Suprapubic skin (tissue), 4 donors: ENCODE measurements around the gene FGD3.

ENCODE experiments used
- CTCF ChIP-seq, 2 donors: fragments of 200-600 bp in 1 of 2; fragments of 450-650 bp in 1 of 2; sonication (generic) in 1 of 2; IDR thresholded peaks; one replicate each; pipeline ENCODE4 v1.5.1; 2016 to 2019; ENCODE audit warnings: antibody characterized with exemption in 2 of 2, mild to moderate bottlenecking in 1 of 2, moderate library complexity in 1 of 2
- EP300 ChIP-seq: sonication (generic); formaldehyde crosslinking; IDR thresholded peaks from one replicate; pipeline ENCODE4 v1.6.1; 2017; ENCODE audit warnings: antibody characterized with exemption
- POLR2A ChIP-seq, 2 donors: fragments of 450-650 bp; IDR thresholded peaks; one replicate each; pipeline ENCODE4 v1.6.1; 2017; ENCODE audit warnings: antibody characterized with exemption in 2 of 2, mild to moderate bottlenecking in 2 of 2, moderate library complexity in 2 of 2
- POLR2AphosphoS5 ChIP-seq, 3 donors: sonication (generic); formaldehyde crosslinking; IDR thresholded peaks; one replicate each; pipeline ENCODE4 v1.6.1; 2017; ENCODE audit warnings: antibody characterized with exemption in 3 of 3

DNA sequence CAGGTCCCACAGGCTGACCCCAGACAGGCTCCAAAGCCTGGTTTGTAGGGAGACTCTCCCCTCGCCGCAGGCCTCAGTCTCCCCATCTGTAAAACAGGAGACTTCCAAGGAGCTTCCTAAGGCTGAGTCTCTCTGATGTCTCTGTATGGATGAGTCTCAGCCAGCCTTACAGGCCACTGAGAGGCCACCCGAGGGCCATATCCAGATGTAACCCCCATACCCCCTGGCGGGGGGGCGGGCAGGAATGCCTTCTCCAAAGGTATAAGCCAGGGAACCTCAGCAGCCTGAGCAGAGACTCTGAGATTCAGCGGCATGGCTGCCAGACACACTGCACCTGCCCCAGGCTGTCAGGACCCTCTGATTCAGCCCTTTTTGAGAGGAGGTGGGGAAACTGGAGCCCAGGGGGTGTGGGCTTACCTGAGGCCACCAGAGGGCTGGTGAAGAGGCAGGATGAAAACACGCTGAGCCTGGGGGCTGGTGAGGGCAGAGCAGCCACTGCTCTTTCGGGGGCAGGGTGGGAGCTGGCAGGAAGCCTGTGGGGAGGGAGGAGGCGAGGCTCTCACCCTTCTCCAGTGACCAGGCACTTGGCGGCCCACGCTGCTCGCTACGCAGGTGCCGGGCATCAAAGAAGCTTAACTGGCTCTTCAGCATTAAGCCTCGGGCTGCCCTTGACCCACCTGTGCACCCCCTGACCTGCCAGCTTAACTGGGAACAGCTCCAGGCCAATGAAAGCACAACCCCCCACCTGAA is 105.6 kb downstream of the FGD3 start:
- TF ChIP-seq POLR2AphosphoS5 (IDR thresholded peaks at IDR 0.05) (no peak), CTCF (IDR thresholded peaks at IDR 0.05) (no peak), POLR2A (IDR thresholded peaks at IDR 0.05) (no peak), EP300 (no peak)
